HepG2 (cell line): ENCODE measurements around the gene MSI2. TPM values are rescaled to one million over a fixed set of nuclear protein-coding genes. Genes with fewer than 3 reads are reported as not detected.

Experiments
- ARID2 ChIP-seq: sonication (generic); formaldehyde crosslinking; IDR thresholded peaks from 2 replicates; pipeline ENCODE4 v1.8.1; 2022; ENCODE audit warnings: mild to moderate bottlenecking, missing genetic modification reagents, borderline replicate concordance
- ARNT2 ChIP-seq: sonication (generic); formaldehyde crosslinking; IDR thresholded peaks from 2 replicates; pipeline ENCODE4 v1.8.0; 2022; ENCODE audit warnings: mild to moderate bottlenecking, low read depth, missing genetic modification reagents, moderate library complexity
- CC2D1A ChIP-seq: sonication (generic); formaldehyde crosslinking; IDR thresholded peaks from 2 replicates; pipeline ENCODE4 v1.8.1; 2023; ENCODE audit warnings: mild to moderate bottlenecking, missing genetic modification reagents
- ESRRA ChIP-seq: sonication (generic); formaldehyde crosslinking; IDR thresholded peaks from 2 replicates; pipeline ENCODE4 v1.5.1; 2020; ENCODE audit warnings: mild to moderate bottlenecking, low read depth, missing genetic modification reagents
- FOXC1 ChIP-seq: sonication (generic); formaldehyde crosslinking; IDR thresholded peaks from 2 replicates; pipeline ENCODE4 v1.8.0; 2022; ENCODE audit warnings: mild to moderate bottlenecking, missing genetic modification reagents, borderline replicate concordance
- MIXL1 ChIP-seq: IDR thresholded peaks from 2 replicates; pipeline ENCODE4 v1.6.1; 2016
- NRL ChIP-seq: sonication (generic); formaldehyde crosslinking; IDR thresholded peaks from 2 replicates; pipeline ENCODE4 v1.5.0; 2020; ENCODE audit warnings: missing genetic modification reagents, mild to moderate bottlenecking, moderate library complexity, borderline replicate concordance
- PCBP1 ChIP-seq: fragments of 200-400 bp; formaldehyde crosslinking; IDR thresholded peaks from 2 replicates; pipeline ENCODE4 v1.6.1; 2017; ENCODE audit warnings: mild to moderate bottlenecking, low read depth, low read length, borderline replicate concordance
- TOPORS ChIP-seq: sonication (generic); formaldehyde crosslinking; IDR thresholded peaks from 2 replicates; pipeline ENCODE4 v1.8.0; 2023; ENCODE audit warnings: mild to moderate bottlenecking, missing genetic modification reagents
- TRIM24 ChIP-seq: sonication (generic); formaldehyde crosslinking; IDR thresholded peaks from 2 replicates; pipeline ENCODE4 v1.8.0; 2022; ENCODE audit warnings: mild to moderate bottlenecking, missing genetic modification reagents
- YEATS2 ChIP-seq: sonication (generic); formaldehyde crosslinking; IDR thresholded peaks from 2 replicates; pipeline ENCODE4 v1.4.0; 2020; ENCODE audit warnings: missing genetic modification reagents, borderline replicate concordance
- ZFP82 ChIP-seq: sonication (generic); formaldehyde crosslinking; IDR thresholded peaks from 2 replicates; pipeline ENCODE4 v1.5.1; 2020; ENCODE audit warnings: mild to moderate bottlenecking, missing genetic modification reagents, borderline replicate concordance
- ZNF382 ChIP-seq: sonication (generic); formaldehyde crosslinking; IDR thresholded peaks from 2 replicates; pipeline ENCODE4 v1.5.0; 2020; ENCODE audit warnings: missing genetic modification reagents, mild to moderate bottlenecking, borderline replicate concordance
- ZNF746 ChIP-seq: sonication (generic); formaldehyde crosslinking; IDR thresholded peaks from 2 replicates; pipeline ENCODE4 v1.8.0; 2022; ENCODE audit warnings: mild to moderate bottlenecking, missing genetic modification reagents
- ZNF780A ChIP-seq: sonication (generic); formaldehyde crosslinking; IDR thresholded peaks from 2 replicates; pipeline ENCODE4 v1.8.0; 2022; ENCODE audit warnings: mild to moderate bottlenecking, missing genetic modification reagents, moderate library complexity
- ZNF83 ChIP-seq: sonication (generic); formaldehyde crosslinking; IDR thresholded peaks from 2 replicates; pipeline ENCODE4 v1.4.0; 2020; ENCODE audit warnings: missing genetic modification reagents, mild to moderate bottlenecking, borderline replicate concordance
- ZNF878 ChIP-seq: sonication (generic); formaldehyde crosslinking; IDR thresholded peaks from 2 replicates; pipeline ENCODE4 v1.8.1; 2023; ENCODE audit warnings: mild to moderate bottlenecking, missing genetic modification reagents, moderate library complexity
- polyA plus RNA-seq, 8 experiments: library from polyadenylated mRNA; depleted of rRNA in 3 of 8; stranded (reverse) in 7 of 8; unstranded in 1 of 8; fragments of >200 nt; fragmentation: Illumina TruSeq in 4 of 8; extraction: Trizol in 4 of 8; gene quantifications; 2 replicates each; pipeline versions ENCODE4 v1.2.1 to v1.2.3, GENCODE V29; 2011 to 2016; ENCODE audit warnings: low read depth in 4 of 8, missing spikeins in 1 of 8, mixed read lengths in 1 of 8; ENCODE audit not compliant: insufficient read depth in 1 of 8
- total RNA-seq, 5 experiments: library from RNA; depleted of rRNA; stranded (reverse); fragments of >200 nt; fragmentation: Illumina TruSeq; extraction: Trizol; gene quantifications; 2 replicates each; pipeline ENCODE4 v1.2.3, GENCODE V29; 2016; ENCODE audit warnings: low read depth in 1 of 5
- TF ChIP-seq, protein P1 (sequence below): sonication (generic); IDR thresholded peaks from 2 replicates; pipeline ENCODE4 v1.6.1; 2016; ENCODE audit warnings: low read depth, borderline replicate concordance
- TF ChIP-seq, protein P2 (sequence below): sonication (generic); formaldehyde crosslinking; IDR thresholded peaks from 2 replicates; pipeline ENCODE4 v1.8.1; 2022; ENCODE audit warnings: mild to moderate bottlenecking, missing genetic modification reagents
- TF ChIP-seq, protein P3 (sequence below): sonication (generic); formaldehyde crosslinking; IDR thresholded peaks from 2 replicates; pipeline ENCODE4 v1.9.0; 2022; ENCODE audit warnings: missing genetic modification reagents, mild to moderate bottlenecking, borderline replicate concordance
- TF ChIP-seq, protein P4 (sequence below): IDR thresholded peaks from 2 replicates; pipeline ENCODE4 v1.6.1; 2016; ENCODE audit warnings: missing compliant biosample characterization, missing genetic modification reagents, borderline replicate concordance
- TF ChIP-seq, protein P5 (sequence below): IDR thresholded peaks from 2 replicates; pipeline ENCODE4 v1.6.1; 2016; ENCODE audit warnings: missing biosample characterization, missing genetic modification reagents, low read depth
- TF ChIP-seq, protein P6 (sequence below): sonication (generic); formaldehyde crosslinking; IDR thresholded peaks from 2 replicates; pipeline ENCODE4 v1.8.0; 2023; ENCODE audit warnings: mild to moderate bottlenecking, missing genetic modification reagents

Gene MSI2
- total and polyA plus RNA-seq, 2 of the 13 experiments (the other 11 are each of a cell fraction or from before 2014, with no cell fraction given): 77.5 to 78.4 TPM

DNA sequence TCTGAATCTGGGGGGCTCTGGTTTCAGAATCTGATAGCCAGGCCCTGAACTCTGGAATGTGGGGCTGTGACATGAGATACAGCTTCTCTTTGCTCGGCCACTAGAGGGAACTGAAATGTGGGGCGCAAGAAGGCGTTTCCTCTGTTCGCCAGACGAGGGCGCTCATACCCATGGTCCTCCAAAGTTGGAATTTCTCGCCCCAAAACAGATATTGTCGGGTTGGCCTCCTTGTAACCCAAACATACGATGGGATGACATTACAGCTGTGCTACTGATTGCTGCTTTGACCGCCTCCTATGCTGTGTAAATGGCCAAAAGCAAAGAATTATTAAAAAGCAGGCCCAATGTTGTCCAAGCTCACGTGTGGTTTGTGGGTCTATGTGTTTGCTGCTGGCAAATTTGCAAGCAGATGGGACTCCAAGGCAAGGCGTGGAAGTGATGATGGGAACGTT, 13.1 kb upstream of the MSI2 start (continued):
- TF ChIP-seq ZNF878 (CRISPR knock-in tag) (no peak), ZNF83 (0 out of 2 replicates have a peak, but pooled peaks have one; percentile 50), CC2D1A (no peak), YEATS2 (CRISPR knock-in tag) (peak; percentile 80; the same call in 1 of the 2 replicates), ZNF780A (CRISPR knock-in tag) (no peak), MIXL1 (CRISPR knock-in tag) (peak; percentile 76), TOPORS (CRISPR knock-in tag) (no peak), ZNF382 (no peak), ESRRA (no peak; the same call in 1 of the 2 replicates), ARID2 (CRISPR knock-in tag) (no peak), ZNF746 (CRISPR knock-in tag) (no peak), TRIM24 (no peak), ZFP82 (CRISPR knock-in tag) (no peak), FOXC1 (CRISPR knock-in tag) (0 out of 2 replicates have a peak, but pooled peaks have one; percentile 22), PCBP1 (no peak), NRL (CRISPR knock-in tag) (no peak), ARNT2 (CRISPR knock-in tag) (no peak; the same call in 1 of the 2 replicates)
- TF ChIP-seq, protein P1, sequence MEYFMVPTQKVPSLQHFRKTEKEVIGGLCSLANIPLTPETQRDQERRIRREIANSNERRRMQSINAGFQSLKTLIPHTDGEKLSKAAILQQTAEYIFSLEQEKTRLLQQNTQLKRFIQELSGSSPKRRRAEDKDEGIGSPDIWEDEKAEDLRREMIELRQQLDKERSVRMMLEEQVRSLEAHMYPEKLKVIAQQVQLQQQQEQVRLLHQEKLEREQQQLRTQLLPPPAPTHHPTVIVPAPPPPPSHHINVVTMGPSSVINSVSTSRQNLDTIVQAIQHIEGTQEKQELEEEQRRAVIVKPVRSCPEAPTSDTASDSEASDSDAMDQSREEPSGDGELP: no peak
- TF ChIP-seq, protein P2, sequence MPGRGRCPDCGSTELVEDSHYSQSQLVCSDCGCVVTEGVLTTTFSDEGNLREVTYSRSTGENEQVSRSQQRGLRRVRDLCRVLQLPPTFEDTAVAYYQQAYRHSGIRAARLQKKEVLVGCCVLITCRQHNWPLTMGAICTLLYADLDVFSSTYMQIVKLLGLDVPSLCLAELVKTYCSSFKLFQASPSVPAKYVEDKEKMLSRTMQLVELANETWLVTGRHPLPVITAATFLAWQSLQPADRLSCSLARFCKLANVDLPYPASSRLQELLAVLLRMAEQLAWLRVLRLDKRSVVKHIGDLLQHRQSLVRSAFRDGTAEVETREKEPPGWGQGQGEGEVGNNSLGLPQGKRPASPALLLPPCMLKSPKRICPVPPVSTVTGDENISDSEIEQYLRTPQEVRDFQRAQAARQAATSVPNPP (CRISPR knock-in tag): no peak
- TF ChIP-seq, protein P3, sequence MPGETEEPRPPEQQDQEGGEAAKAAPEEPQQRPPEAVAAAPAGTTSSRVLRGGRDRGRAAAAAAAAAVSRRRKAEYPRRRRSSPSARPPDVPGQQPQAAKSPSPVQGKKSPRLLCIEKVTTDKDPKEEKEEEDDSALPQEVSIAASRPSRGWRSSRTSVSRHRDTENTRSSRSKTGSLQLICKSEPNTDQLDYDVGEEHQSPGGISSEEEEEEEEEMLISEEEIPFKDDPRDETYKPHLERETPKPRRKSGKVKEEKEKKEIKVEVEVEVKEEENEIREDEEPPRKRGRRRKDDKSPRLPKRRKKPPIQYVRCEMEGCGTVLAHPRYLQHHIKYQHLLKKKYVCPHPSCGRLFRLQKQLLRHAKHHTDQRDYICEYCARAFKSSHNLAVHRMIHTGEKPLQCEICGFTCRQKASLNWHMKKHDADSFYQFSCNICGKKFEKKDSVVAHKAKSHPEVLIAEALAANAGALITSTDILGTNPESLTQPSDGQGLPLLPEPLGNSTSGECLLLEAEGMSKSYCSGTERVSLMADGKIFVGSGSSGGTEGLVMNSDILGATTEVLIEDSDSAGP (CRISPR knock-in tag): no peak
- TF ChIP-seq, protein P4, sequence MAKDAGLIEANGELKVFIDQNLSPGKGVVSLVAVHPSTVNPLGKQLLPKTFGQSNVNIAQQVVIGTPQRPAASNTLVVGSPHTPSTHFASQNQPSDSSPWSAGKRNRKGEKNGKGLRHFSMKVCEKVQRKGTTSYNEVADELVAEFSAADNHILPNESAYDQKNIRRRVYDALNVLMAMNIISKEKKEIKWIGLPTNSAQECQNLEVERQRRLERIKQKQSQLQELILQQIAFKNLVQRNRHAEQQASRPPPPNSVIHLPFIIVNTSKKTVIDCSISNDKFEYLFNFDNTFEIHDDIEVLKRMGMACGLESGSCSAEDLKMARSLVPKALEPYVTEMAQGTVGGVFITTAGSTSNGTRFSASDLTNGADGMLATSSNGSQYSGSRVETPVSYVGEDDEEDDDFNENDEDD (CRISPR knock-in tag): 0 out of 2 replicates have a peak, but pooled peaks have one; percentile 30
- TF ChIP-seq, protein P5, sequence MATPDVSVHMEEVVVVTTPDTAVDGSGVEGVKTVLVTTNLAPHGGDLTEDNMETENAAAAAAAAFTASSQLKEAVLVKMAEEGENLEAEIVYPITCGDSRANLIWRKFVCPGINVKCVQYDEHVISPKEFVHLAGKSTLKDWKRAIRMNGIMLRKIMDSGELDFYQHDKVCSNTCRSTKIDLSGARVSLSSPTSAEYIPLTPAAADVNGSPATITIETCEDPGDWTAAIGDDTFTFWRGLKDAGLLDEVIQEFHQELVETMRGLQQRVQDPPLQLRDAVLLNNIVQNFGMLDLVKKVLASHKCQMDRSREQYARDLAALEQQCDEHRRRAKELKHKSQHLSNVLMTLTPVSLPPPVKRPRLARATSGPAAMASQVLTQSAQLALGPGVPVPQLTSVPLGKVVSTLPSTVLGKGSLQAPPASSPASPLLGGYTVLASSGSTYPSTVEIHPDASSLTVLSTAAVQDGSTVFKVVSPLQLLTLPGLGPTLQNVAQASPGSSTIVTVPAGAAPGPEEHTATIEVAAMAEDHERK (CRISPR knock-in tag): no peak
- TF ChIP-seq, protein P6, sequence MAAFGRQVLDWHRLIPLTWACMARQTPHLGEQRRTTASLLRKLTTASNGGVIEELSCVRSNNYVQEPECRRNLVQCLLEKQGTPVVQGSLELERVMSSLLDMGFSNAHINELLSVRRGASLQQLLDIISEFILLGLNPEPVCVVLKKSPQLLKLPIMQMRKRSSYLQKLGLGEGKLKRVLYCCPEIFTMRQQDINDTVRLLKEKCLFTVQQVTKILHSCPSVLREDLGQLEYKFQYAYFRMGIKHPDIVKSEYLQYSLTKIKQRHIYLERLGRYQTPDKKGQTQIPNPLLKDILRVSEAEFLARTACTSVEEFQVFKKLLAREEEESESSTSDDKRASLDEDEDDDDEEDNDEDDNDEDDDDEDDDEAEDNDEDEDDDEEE (CRISPR knock-in tag): no peak
